GM08714 (cell line): ENCODE results near the gene ERP44.

Experiments used
- H3K4me3 ChIP-seq: fragments of 200-500 bp; sonication (Bioruptor generic); 2 replicates; pipeline ENCODE4 v1.5.1; 2014; ENCODE audit warnings: mild to moderate bottlenecking, low read length, inconsistent platforms
- ZNF274 ChIP-seq: IDR thresholded peaks from 2 replicates; pipeline ENCODE4 v1.6.1; 2012; ENCODE audit warnings: mild to moderate bottlenecking, low read depth, low read length

The ERP44 gene

GRCh38 chr9:99936947-99937587, 161.7 kb downstream of the ERP44 start:
- no peak overlapping the region for H3K4me3 ChIP-seq
- no peak for TF ChIP-seq ZNF274

GRCh38 chr9:99931155-99931840, 167.5 kb downstream of the ERP44 start:
- no peak for TF ChIP-seq ZNF274
- H3K4me3 ChIP-seq = no peak overlapping the region

- H3K4me3 ChIP-seq = no peak overlapping the region
- TF ChIP-seq ZNF274 = no peak
Observed at GRCh38 chr9:99929652-99930051, 169.1 kb downstream of the ERP44 start.
